ENCODE data around the gene ZEB1.

Gene ZEB1

DNA sequence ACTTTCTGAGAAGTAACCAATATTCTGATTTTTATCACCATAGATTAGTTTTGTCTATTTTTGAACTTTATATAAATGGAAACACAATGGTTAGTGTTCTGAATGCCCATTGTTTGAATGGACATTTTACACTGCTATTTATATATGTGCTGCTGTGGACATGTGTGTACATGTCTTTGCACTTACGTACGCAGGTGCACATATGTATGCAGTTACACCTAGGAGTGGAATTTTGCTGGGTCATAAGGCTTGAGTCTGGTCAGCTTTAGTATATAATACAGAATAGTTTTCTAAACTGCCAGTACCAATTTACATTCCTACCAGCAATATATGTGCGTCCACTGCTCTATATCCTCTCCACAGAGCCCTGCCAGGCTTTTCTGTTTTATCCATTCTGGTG is 24.5 kb upstream of the ZEB1 start:
- Histone ChIP-seq H3K9me3 (ENCODE audit: control insufficient read depth, insufficient read depth, low read depth, low read length) (no peaks in the 10 kb centered on the region), H3K4me1 (ENCODE audit: control insufficient read depth, insufficient read depth, low read length) (no peaks in the 10 kb centered on the region), H3K27ac (ENCODE audit: low read depth, low read length) (no peak overlapping the region)

GRCh38 chr10:31296754-31297153 is 22.3 kb upstream of the ZEB1 start:
- Histone ChIP-seq H3K27me3 (ENCODE audit: control insufficient read depth, insufficient read depth, low read length) (no peaks in the 10 kb centered on the region), H3K4me3 (ENCODE audit: low read depth, low read length) (no peak overlapping the region), H3K4me1 (ENCODE audit: control insufficient read depth, insufficient read depth, low read length) (no peaks in the 10 kb centered on the region), H3K9me3 (ENCODE audit: control insufficient read depth, insufficient read depth, low read depth, low read length) (no peaks in the 10 kb centered on the region), H3K27ac (ENCODE audit: low read depth, low read length) (no peak overlapping the region), H3K36me3 (ENCODE audit: control insufficient read depth, insufficient read depth, low read length) (no peaks in the 10 kb centered on the region), H3K9ac (ENCODE audit: low read length) (no peak overlapping the region)

More for the DNA sequence above, 24.5 kb upstream of the ZEB1 start:
- Histone ChIP-seq H3K36me3 (ENCODE audit: control insufficient read depth, insufficient read depth, low read length) (no peaks in the 10 kb centered on the region), H3K4me3 (ENCODE audit: low read depth, low read length) (no peak overlapping the region), H3K9ac (ENCODE audit: low read length) (no peak overlapping the region), H3K27me3 (ENCODE audit: control insufficient read depth, insufficient read depth, low read length) (no peaks in the 10 kb centered on the region)

DNA sequence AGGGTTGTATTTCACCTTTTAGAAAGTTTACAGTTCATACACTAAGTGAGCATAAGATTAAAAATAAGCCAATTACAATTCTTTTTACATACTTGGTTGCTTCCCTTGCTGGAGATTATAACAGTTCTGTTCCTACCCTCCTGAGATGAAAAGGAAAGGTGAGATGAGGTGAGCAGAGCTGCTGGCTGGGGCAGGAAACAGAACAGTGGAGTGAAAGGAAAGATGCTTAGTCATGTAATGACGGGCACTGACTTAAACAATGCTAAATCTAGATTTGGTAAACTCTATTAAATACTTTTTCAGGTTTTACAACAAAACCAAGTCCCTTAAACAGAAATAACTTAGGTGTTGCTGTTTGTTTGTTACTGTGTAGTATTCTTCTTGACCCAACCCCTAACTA is 19.9 kb upstream of the ZEB1 start:
- no peaks in the 10 kb centered on the region for H3K36me3 ChIP-seq (ENCODE audit: control insufficient read depth, insufficient read depth, low read length)
- no peaks in the 10 kb centered on the region for H3K4me1 ChIP-seq (ENCODE audit: control insufficient read depth, insufficient read depth, low read length)
- no peaks in the 10 kb centered on the region for H3K27me3 ChIP-seq (ENCODE audit: control insufficient read depth, insufficient read depth, low read length)
- H3K27ac ChIP-seq (ENCODE audit: low read depth, low read length) = no peak overlapping the region
- H3K4me3 ChIP-seq (ENCODE audit: low read depth, low read length) = no peak overlapping the region
- no peaks in the 10 kb centered on the region for H3K9me3 ChIP-seq (ENCODE audit: control insufficient read depth, insufficient read depth, low read depth, low read length)
- no peak overlapping the region for H3K9ac ChIP-seq (ENCODE audit: low read length)

DNA sequence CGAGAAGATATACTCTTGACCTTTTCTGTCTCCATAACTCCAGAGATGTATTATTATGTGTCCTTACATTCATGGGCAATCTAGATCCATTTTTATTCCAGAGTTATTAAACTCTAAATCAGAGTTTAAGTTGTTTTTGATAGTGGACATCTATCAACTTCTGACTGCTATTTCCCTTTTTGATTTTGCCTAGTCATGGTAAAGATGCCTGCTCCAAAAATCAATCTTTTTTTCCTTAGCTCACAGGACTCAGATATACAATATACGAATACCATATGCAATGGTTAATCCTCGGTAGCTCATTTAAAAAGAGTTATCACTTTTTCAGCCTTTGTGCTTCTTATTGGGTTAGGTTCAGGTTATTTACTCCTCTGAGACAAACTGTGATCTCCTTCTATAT is 15.8 kb upstream of the ZEB1 start:
- Histone ChIP-seq H3K4me3 (ENCODE audit: low read depth, low read length) (no peak overlapping the region), H3K36me3 (ENCODE audit: control insufficient read depth, insufficient read depth, low read length) (no peaks in the 10 kb centered on the region)

DNA sequence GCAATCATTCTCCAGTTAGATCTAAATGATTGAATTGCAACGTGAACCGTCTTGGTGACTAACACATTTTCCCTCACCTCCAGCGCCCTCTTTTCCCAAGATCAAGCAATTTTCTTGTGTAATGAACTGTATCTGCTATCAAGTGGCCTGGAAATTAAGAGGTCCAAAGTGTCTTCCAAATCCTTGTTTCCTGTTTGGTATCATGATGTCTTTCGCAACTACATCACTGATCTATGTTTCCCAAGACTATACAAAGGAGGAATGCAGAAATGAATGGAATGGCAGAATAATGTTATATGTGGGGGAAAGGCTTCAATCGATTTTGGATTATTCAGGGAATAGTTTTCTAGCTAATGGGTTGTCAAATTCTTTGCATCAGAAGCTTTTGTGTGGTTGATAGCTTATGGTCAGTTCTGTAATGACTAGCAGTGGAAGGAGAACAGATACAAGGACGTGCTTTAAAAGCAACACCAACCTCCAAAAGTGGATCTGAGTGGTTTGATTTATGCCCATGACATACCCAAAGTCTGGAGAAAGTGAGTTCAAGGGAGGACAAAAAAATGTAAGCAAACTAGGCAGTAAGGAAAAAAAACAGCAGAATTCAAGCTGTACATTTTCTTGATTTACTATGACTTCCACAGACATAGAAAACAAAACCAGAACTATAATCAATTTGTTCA is 14.6 kb upstream of the ZEB1 start:
- no peak overlapping the region for H3K9ac ChIP-seq (ENCODE audit: low read length)
- H3K9me3 ChIP-seq (ENCODE audit: control insufficient read depth, insufficient read depth, low read depth, low read length) = no peaks in the 10 kb centered on the region
- H3K27ac ChIP-seq (ENCODE audit: low read depth, low read length) = no peak overlapping the region
- H3K36me3 ChIP-seq (ENCODE audit: control insufficient read depth, insufficient read depth, low read length) = no peaks in the 10 kb centered on the region
- no peaks in the 10 kb centered on the region for H3K4me1 ChIP-seq (ENCODE audit: control insufficient read depth, insufficient read depth, low read length)
- H3K4me3 ChIP-seq (ENCODE audit: low read depth, low read length) = no peak overlapping the region
- no peaks in the 10 kb centered on the region for H3K27me3 ChIP-seq (ENCODE audit: control insufficient read depth, insufficient read depth, low read length)

More for the DNA sequence above, 15.8 kb upstream of the ZEB1 start:
- Histone ChIP-seq H3K27me3 (ENCODE audit: control insufficient read depth, insufficient read depth, low read length) (no peaks in the 10 kb centered on the region), H3K9me3 (ENCODE audit: control insufficient read depth, insufficient read depth, low read depth, low read length) (no peaks in the 10 kb centered on the region), H3K4me1 (ENCODE audit: control insufficient read depth, insufficient read depth, low read length) (no peaks in the 10 kb centered on the region), H3K27ac (ENCODE audit: low read depth, low read length) (no peak overlapping the region), H3K9ac (ENCODE audit: low read length) (no peak overlapping the region)

GRCh38 chr10:31313396-31313795 is 5.6 kb upstream of the ZEB1 start:
- H3K4me3 ChIP-seq (ENCODE audit: low read depth, low read length) = no peak overlapping the region
- H3K4me1 ChIP-seq (ENCODE audit: control insufficient read depth, insufficient read depth, low read length) = no peaks in the 10 kb centered on the region
- no peaks in the 10 kb centered on the region for H3K36me3 ChIP-seq (ENCODE audit: control insufficient read depth, insufficient read depth, low read length)
- no peak overlapping the region for H3K9ac ChIP-seq (ENCODE audit: low read length)
- no peak overlapping the region for H3K27ac ChIP-seq (ENCODE audit: low read depth, low read length)
- H3K27me3 ChIP-seq (ENCODE audit: control insufficient read depth, insufficient read depth, low read length) = peaks cover 17% of the 10 kb centered on the region
- no peaks in the 10 kb centered on the region for H3K9me3 ChIP-seq (ENCODE audit: control insufficient read depth, insufficient read depth, low read depth, low read length)

- Histone ChIP-seq H3K27ac (ENCODE audit: low read depth, low read length) (no peak overlapping the region), H3K9ac (ENCODE audit: low read length) (no peak overlapping the region), H3K9me3 (ENCODE audit: control insufficient read depth, insufficient read depth, low read depth, low read length) (no peaks in the 10 kb centered on the region), H3K36me3 (ENCODE audit: control insufficient read depth, insufficient read depth, low read length) (no peaks in the 10 kb centered on the region), H3K4me1 (ENCODE audit: control insufficient read depth, insufficient read depth, low read length) (no peaks in the 10 kb centered on the region), H3K4me3 (ENCODE audit: low read depth, low read length) (no peak overlapping the region), H3K27me3 (ENCODE audit: control insufficient read depth, insufficient read depth, low read length) (peaks cover 17% of the 10 kb centered on the region)
These were observed 4.5 kb upstream of the ZEB1 start for GRCh38 chr10:31314256-31315150.

DNA sequence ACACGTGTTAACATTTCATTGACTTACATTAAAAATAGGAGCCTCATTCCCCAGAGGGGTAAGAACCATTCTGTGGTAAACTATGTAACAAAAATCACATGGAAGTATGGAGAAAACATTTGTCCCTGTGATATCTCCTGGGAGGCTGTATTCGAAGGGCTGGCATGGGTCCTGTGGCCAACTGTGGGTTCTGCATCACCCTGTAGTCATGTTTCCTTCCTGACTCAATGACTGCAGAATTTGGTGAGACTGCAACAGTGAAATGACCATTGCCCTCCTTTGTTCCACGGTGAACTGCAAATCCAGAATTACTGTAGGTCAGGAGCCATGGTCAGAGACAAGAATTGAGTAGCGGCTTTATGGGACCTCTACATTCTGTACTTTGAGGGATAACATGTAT is 3.6 kb upstream of the ZEB1 start:
- H3K27ac ChIP-seq (ENCODE audit: low read depth, low read length) = no peak overlapping the region
- H3K4me1 ChIP-seq (ENCODE audit: control insufficient read depth, insufficient read depth, low read length) = no peaks in the 10 kb centered on the region
- H3K36me3 ChIP-seq (ENCODE audit: control insufficient read depth, insufficient read depth, low read length) = no peaks in the 10 kb centered on the region
- peaks cover 21% of the 10 kb centered on the region for H3K27me3 ChIP-seq (ENCODE audit: control insufficient read depth, insufficient read depth, low read length)
- H3K4me3 ChIP-seq (ENCODE audit: low read depth, low read length) = no peak overlapping the region
- H3K9me3 ChIP-seq (ENCODE audit: control insufficient read depth, insufficient read depth, low read depth, low read length) = no peaks in the 10 kb centered on the region
- H3K9ac ChIP-seq (ENCODE audit: low read length) = no peak overlapping the region

- H3K4me3 ChIP-seq (ENCODE audit: low read depth, low read length) = no peak overlapping the region
- peaks cover 38% of the 10 kb centered on the region for H3K27me3 ChIP-seq (ENCODE audit: control insufficient read depth, insufficient read depth, low read length)
- H3K27ac ChIP-seq (ENCODE audit: low read depth, low read length) = no peak overlapping the region
- H3K36me3 ChIP-seq (ENCODE audit: control insufficient read depth, insufficient read depth, low read length) = no peaks in the 10 kb centered on the region
- H3K9me3 ChIP-seq (ENCODE audit: control insufficient read depth, insufficient read depth, low read depth, low read length) = no peaks in the 10 kb centered on the region
- H3K9ac ChIP-seq (ENCODE audit: low read length) = no peak overlapping the region
- peaks cover 5% of the 10 kb centered on the region; the same call in 1 of the 2 replicates for H3K4me1 ChIP-seq (ENCODE audit: control insufficient read depth, insufficient read depth, low read length)
These were observed 1.8 kb upstream of the ZEB1 start for GRCh38 chr10:31317171-31317570.

DNA sequence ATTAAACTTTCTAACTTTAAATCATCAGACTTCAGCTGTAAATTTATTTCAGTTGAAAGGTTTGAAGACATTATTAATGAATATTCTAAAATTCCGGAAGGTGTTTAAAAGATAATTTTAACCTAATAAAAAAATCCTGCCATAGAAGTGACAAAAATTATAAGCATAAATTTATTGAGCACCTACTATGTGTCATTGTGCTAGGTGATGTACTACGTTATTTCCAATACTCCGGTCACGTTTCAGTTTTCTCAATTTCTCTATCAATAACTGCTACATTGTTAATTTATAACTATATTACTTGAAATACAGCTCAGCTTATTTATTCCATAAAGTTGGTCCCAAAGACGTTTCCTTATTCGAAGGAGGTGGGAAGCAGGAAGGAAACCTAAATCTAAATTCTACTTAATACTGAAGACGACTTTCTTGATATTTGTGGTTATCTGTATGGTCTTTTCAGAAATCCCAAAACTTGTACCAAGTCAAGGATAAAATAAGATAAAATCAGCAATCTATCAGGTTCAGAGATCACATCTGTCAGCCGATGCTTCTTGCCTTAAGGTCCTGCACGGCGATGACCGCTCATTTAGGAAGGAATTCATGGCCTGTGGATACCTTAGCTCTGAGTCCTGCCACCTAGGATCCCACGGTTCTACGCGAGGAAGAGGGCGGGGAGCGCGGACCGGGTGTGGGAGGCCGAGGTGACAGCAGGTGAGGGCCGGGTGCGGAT is 1.2 kb upstream of the ZEB1 start:
- Histone ChIP-seq H3K9me3 (ENCODE audit: control insufficient read depth, insufficient read depth, low read depth, low read length) (no peaks in the 10 kb centered on the region), H3K4me1 (ENCODE audit: control insufficient read depth, insufficient read depth, low read length) (peaks cover 5% of the 10 kb centered on the region; the same call in 1 of the 2 replicates), H3K36me3 (ENCODE audit: control insufficient read depth, insufficient read depth, low read length) (no peaks in the 10 kb centered on the region), H3K27me3 (ENCODE audit: control insufficient read depth, insufficient read depth, low read length) (peaks cover 45% of the 10 kb centered on the region), H3K9ac (ENCODE audit: low read length) (peak overlapping the region; percentile 49), H3K4me3 (ENCODE audit: low read depth, low read length) (peak overlapping the region; percentile 90), H3K27ac (ENCODE audit: low read depth, low read length) (no peak overlapping the region)
